ENCODE results near the gene CA11.

DNA sequence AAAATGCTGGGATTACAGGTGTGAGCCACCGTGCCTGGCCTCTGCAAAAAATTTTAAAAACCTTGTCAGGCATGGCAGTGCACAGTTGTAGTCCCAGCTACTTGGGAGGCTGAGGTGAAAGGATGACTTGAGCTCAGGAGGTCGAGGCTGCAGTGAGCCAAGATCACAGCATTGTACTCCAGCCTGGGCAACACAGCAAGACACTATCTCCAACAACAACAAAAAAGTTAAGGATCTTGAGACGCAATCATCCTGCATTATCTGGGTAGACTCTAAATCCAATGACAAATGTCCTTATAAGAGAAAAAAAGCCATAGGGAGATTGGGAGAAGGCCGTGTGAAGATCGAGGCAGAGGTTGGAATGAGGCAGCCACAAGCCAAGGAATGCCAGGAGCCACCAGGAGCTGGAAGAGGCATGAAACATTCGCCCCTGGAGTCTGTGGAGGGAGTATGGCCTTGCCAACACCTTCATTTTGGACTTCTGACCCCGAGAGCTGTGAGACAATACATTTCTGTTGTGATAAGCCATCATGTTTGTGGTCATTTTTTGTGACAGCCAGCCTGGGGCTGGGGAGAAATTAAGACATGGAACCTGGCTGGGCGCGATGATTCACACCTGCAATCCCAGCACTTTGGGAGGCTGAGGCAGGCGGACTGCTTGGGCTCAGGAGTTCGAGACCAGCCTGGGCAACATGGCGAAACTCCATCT is 5.1 kb upstream of the CA11 start:
- TF ChIP-seq POLR2A (IDR thresholded peaks at IDR 0.05) = no peak
- TF ChIP-seq, protein P1, sequence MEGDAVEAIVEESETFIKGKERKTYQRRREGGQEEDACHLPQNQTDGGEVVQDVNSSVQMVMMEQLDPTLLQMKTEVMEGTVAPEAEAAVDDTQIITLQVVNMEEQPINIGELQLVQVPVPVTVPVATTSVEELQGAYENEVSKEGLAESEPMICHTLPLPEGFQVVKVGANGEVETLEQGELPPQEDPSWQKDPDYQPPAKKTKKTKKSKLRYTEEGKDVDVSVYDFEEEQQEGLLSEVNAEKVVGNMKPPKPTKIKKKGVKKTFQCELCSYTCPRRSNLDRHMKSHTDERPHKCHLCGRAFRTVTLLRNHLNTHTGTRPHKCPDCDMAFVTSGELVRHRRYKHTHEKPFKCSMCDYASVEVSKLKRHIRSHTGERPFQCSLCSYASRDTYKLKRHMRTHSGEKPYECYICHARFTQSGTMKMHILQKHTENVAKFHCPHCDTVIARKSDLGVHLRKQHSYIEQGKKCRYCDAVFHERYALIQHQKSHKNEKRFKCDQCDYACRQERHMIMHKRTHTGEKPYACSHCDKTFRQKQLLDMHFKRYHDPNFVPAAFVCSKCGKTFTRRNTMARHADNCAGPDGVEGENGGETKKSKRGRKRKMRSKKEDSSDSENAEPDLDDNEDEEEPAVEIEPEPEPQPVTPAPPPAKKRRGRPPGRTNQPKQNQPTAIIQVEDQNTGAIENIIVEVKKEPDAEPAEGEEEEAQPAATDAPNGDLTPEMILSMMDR (IDR thresholded peaks at IDR 0.05) = no peak

All from heart left ventricle (tissue), 13 donors.